Esophagus (tissue), 2 donors: ENCODE results near the gene ATP8B3. TPM values are rescaled to one million over a fixed set of nuclear protein-coding genes. Genes with fewer than 3 reads are reported as not detected.
"Not testable (repeated sequence)": the region's sequence is repeated elsewhere in the genome, so short reads cannot be mapped to it uniquely, and the experiment has no call there.

ENCODE experiments used
- H3K27ac ChIP-seq, 2 donors: one replicate each; pipeline ENCODE4 v1.5.1; 2013; ENCODE audit warnings: low read depth in 2 of 2, mild to moderate bottlenecking in 2 of 2, inconsistent platforms in 1 of 2, low read length in 1 of 2, moderate library complexity in 1 of 2
- H3K27me3 ChIP-seq, 2 donors: one replicate each; pipeline ENCODE4 v1.6.1; 2013; ENCODE audit warnings: low read length in 2 of 2, control low read depth in 1 of 2, mild to moderate bottlenecking in 1 of 2; ENCODE audit not compliant: insufficient read depth in 2 of 2, control insufficient read depth in 1 of 2
- H3K36me3 ChIP-seq, 2 donors: one replicate each; pipeline ENCODE4 v1.6.1; 2013; ENCODE audit warnings: low read length in 1 of 2; ENCODE audit not compliant: control insufficient read depth in 2 of 2, insufficient read depth in 2 of 2
- H3K4me1 ChIP-seq, 2 donors: one replicate each; pipeline ENCODE4 v1.6.1; 2013; ENCODE audit warnings: low read length in 1 of 2; ENCODE audit not compliant: control insufficient read depth in 2 of 2, insufficient read depth in 2 of 2
- H3K4me3 ChIP-seq, 2 donors: one replicate each; pipeline ENCODE4 v1.5.1; 2013; ENCODE audit warnings: low read length in 2 of 2, mild to moderate bottlenecking in 2 of 2, low read depth in 1 of 2, moderate library complexity in 1 of 2
- H3K9me3 ChIP-seq, 2 donors: one replicate each; pipeline ENCODE4 v1.6.1; 2013; ENCODE audit warnings: mild to moderate bottlenecking in 2 of 2, low read depth in 1 of 2, low read length in 1 of 2, moderate library complexity in 1 of 2; ENCODE audit not compliant: control insufficient read depth in 2 of 2, insufficient read depth in 1 of 2
- WGBS, 2 donors: extraction: QIAGEN DNeasy Blood & Tissue Kit; methylation state at CpG; one replicate each; pipeline ENCODE4 v1.1.7; 2013; 5-methylcytosine and 5-hydroxymethylcytosine counted together
- polyA plus RNA-seq, 2 donors: library from polyadenylated mRNA; stranded (reverse); fragments of 200-250 nt; gene quantifications; one replicate each; pipeline ENCODE4 v1.2.3, GENCODE V29; 2013
- donor health status: healthy with polysubstance abuse.
- donor health status: Bipolar disorder and iron deficiency.

The ATP8B3 gene
- polyA plus RNA-seq, 2 donors, result 0.68 to 1.2 TPM

DNA sequence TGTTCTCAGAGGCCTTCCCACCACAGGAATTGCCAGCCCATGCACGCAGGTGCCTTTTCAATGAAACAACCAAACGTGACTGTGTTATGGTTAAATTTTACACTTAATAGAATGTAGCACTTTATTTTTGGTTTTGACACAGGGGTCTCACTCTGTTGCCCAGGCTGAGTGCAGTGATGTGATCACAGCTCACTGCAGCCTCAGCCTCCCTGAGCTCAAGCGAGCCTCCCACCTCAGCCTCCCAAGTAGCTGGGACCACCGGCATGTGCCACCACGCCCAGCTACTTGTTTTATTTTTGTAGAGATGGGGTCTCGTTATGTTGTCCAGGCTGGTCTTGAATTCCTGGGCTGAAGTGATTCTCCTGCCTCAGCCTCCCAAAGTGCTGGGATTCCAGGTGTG, 7.2 kb downstream of the ATP8B3 start:
- Histone ChIP-seq H3K4me1 (peaks cover 3 to 7% of the 10 kb centered on the region in 2 donors), H3K9me3 (no peaks in the 10 kb centered on the region), H3K36me3 (peaks cover 0 to 2% of the 10 kb centered on the region in 2 donors), H3K27ac (no peak overlapping the region), H3K4me3 (no peak overlapping the region), H3K27me3 (no peaks in the 10 kb centered on the region)
- WGBS, 2 donors, result 90 to 92% methylated on average over 6 of the region's 6 CpGs

DNA sequence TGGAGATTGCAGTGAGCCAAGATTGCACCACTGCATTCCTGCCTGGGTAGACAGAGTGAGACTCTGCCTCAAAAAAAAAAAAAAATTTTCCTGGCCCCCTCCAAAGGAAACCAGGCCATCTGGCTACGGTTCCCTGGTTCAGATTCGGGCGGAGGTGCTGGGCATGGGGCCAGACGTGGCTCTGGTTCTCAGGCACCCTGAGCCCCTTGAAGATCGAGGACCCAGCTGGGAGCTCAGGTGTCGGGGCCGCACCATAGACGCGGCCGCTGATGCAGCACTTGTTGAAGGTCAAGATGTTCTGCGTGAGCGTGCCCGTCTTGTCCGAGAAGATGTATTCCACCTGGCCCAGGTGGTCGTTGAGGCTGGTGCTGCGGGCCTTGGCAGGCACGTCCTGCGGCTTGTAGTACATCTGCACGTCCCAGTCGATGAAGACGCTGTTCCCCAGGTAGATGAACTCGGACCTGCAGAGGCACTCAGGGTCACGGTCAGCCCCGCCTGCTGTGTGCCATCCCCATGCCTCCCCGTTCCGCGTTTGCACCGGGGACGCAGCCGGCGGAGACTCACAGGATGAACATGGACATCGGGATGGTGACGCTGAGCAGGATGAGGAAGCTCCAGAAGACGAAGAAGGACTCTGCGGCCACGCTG, 12.3 kb downstream of the ATP8B3 start:
- no peak overlapping the region for H3K4me3 ChIP-seq

DNA sequence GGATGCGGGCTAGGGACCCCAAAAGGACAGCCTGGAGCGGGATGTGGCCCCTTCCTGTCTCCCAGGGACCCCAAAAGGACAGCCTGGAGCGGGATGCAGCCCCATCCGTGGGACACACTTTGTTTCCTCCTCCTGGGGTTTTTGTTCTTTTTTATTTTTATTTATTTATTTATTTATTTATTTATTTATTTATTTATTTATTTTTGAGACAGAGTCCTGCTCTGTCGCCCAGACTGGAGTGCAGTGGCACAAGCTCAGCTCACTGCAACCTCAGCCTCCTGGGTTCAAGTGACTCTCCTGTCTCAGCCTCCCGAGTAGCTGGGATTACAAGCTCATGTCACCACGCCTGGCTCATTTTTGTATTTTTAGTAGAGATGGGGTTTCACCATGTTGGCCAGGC, 14.8 kb downstream of the ATP8B3 start:
- not testable (repeated sequence) for H3K27me3 ChIP-seq, H3K4me3 ChIP-seq, H3K36me3 ChIP-seq, H3K9me3 ChIP-seq, H3K27ac ChIP-seq
- 87 to 90% methylated on average over 7 of the region's 7 CpGs for WGBS, 2 donors
- H3K4me1 ChIP-seq, result peaks cover 0 to 10% of the 10 kb centered on the region in 2 donors

More for the DNA sequence above, 12.3 kb downstream of the ATP8B3 start:
- no peaks in the 10 kb centered on the region for H3K9me3 ChIP-seq
- H3K27ac ChIP-seq, result no peak overlapping the region
- H3K36me3 ChIP-seq, result no peaks in the 10 kb centered on the region
- WGBS, 2 donors, result 81 to 83% methylated on average over 36 of the region's 36 CpGs
- H3K27me3 ChIP-seq, result no peaks in the 10 kb centered on the region
- H3K4me1 ChIP-seq, result peaks cover 0 to 10% of the 10 kb centered on the region in 2 donors

DNA sequence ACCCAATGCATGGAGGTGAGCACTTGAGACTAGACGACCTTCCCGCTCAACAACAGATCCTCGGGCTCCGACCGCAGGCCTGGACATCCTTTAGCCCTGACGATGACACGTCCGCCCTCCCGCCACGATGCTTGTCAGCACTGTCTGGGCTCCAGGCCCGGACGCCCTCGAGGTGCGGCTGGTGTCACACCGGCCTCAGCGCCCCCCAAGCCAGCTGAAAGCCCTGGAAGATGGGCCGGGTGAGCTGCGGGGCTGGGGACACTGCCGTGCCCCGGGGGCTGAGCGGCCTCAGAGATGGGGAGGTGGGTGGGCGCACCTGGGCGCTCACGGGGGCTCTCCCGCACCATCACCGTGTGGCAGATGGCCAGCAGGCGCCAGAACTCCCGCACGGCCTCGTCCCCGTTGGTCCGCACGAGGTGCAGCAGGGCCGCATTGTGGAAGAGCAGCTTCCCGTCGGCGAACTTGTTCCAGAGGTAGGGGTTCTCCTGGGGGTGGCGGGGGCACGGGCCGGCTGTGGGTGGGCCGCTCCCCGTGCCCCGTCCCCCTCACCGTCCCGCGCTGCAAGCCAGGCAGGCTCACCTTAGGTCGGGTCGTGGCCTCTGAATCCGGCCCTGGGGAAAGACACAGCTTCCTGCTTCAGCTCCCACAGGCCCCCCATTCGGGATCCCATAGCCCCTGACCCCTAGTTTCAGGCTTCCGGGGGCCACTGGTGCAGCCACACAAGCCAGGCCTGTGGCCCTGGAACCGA, 15.5 kb downstream of the ATP8B3 start:
- Histone ChIP-seq H3K27me3 (no peaks in the 10 kb centered on the region), H3K9me3 (no peaks in the 10 kb centered on the region), H3K4me3 (no peak overlapping the region), H3K27ac (no peak overlapping the region), H3K36me3 (no peaks in the 10 kb centered on the region), H3K4me1 (peaks cover 0 to 10% of the 10 kb centered on the region in 2 donors)
- WGBS, 2 donors, result 47 to 54% methylated on average over 51 to 52 of the region's 52 CpGs

DNA sequence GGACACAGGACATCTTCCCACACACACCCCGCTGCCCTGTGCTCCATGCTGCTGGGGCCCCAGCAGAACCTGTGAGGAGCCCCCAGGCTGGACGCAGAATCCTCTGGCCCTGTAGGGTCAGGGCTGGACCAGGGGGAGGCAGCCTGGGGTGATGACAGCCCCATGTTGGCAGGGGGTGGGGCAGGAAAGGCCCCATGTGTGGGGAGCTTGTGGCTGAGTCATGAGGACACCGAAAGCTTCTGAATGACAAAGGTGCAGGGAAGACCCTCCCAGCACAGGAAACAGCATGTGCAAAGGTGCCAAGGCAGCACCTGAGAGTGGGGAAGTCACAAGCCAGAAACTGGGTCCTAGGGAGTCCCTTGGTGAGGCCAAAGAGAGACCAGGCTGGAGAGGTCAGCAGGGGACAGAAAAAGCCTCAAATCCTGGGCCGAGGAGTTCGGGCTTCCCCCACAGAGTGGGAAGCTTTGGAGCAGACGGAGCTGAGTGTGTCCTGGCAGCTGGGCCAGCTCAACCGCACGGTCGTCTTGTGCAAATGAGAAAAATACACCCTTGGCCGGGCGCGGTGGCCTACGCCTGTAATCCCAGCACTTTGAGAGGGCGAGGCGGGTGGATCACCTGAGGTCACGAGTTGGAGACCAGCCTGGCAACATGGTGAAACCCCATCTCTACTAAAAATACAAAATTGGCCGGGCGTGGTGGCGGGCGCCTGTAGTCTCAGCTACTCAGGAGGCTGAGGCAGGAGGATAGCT, 17.5 kb downstream of the ATP8B3 start:
- no peak overlapping the region for H3K4me3 ChIP-seq
- H3K4me1 ChIP-seq, result peaks cover 2 to 10% of the 10 kb centered on the region in 2 donors
- H3K36me3 ChIP-seq, result no peaks in the 10 kb centered on the region
- WGBS, 2 donors, result 60 to 70% methylated on average over 20 of the region's 20 CpGs
- H3K27ac ChIP-seq, result no peak overlapping the region
- no peaks in the 10 kb centered on the region for H3K9me3 ChIP-seq
- peaks cover 0 to 3% of the 10 kb centered on the region in 2 donors for H3K27me3 ChIP-seq

DNA sequence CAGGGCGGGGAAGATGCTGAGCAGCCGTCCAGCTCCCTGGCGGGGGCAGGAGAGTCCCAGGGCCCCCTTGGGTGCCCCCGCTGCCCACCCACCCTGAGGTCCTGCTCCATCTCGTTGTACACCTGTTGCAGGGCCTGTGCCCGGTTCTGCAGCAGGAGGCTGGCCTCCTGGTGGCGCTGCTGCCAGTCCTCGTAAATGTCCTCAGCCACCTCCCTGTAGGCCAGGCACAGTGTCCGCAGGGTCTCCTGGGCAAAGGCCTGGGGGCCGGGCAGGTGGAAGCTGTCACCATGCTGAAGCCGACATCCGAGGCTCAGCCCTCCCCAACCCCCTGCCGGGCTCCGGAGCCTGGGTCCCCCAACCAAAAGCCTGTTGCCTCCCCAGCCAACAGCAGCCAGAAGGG, 20.2 kb downstream of the ATP8B3 start:
- peaks cover 0 to 5% of the 10 kb centered on the region in 2 donors for H3K27me3 ChIP-seq
- H3K4me3 ChIP-seq, result no peak overlapping the region
- no peaks in the 10 kb centered on the region for H3K36me3 ChIP-seq
- H3K9me3 ChIP-seq, result no peaks in the 10 kb centered on the region
- WGBS, 2 donors, result 82% methylated on average over 14 of the region's 14 CpGs
- H3K4me1 ChIP-seq, result peaks cover 7 to 10% of the 10 kb centered on the region in 2 donors
- no peak overlapping the region for H3K27ac ChIP-seq

DNA sequence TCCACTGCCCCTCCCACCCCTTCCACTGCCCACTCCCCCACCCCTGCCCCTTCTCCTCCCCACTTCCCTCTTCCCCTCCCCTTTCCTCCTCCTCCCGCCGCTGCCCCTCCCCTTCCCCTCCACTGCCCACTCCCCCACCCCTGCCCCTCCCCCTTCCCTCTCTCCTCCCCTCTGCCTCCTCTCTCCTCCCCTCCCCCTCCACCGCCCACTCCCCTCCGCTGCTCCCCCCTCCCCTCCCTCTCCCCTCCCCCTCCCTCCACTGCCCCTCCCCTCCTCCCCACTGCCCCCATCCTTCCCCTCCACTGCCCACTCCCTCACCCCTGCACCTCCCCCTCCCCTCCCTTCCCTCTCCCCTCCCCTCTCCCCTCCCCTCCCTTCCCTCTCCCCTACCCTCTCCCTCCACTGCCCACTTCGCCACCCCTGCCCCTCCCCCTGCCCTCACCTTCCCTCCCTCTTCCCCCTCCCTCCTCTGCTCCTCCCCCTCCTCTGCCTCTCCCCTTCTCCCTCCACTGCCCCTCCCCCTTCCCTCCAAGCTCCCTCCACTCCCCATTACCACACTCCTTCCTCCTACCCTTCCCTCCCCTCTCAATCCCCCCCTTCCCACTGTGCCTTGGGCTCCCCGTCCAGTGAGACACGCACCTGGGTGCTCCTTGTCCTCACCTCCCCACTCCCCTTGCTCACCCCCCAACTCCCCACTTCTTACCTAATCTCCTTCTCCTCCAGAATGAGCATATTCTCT, 21.9 kb downstream of the ATP8B3 start:
- no peak overlapping the region for H3K27ac ChIP-seq
- no peak overlapping the region for H3K4me3 ChIP-seq
- peaks cover 0 to 7% of the 10 kb centered on the region in 2 donors for H3K4me1 ChIP-seq
- no peaks in the 10 kb centered on the region for H3K36me3 ChIP-seq
- H3K27me3 ChIP-seq, result peaks cover 0 to 5% of the 10 kb centered on the region in 2 donors
- H3K9me3 ChIP-seq, result no peaks in the 10 kb centered on the region
- WGBS, 2 donors, result 17 to 38% methylated on average over 5 to 6 of the region's 7 CpGs

DNA sequence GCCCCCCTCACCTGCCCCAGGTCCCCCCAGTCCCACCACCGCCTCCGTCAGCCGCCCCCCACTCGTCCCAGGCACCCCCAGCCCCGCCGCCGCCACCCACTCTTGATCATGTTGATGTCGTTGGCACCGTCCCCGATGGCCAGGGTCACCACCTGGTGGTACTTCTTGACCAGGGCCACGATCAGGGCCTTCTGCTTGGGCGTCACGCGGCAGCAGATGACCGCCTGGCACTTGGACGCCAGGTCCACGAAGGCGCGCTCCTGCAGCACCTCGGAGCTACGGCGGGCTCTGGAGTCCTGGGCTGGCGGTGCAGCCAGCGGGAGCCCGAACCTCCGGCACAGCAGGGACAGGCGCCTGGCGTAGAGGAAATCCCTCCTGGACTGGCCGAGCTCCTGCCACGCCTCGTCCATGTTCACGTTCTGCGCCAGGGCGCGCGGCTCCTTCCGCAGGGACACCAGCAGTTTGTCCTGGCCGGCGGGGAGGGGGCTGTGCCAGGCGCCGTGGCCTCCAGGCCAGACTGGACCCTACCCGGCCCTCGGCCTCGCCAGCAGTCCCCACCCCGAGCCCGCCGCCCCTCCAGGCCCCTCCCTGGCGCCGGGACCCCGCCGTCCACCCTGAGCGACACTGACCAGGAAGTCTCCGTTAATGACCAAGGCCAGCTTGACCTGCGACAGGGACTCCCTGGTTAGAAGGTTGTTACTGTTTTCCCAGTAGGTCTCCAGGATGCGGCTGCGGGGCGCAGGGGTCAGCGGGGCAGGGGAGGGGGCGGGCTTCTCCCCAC, 22.6 kb downstream of the ATP8B3 start:
- H3K4me1 ChIP-seq, result peaks cover 0 to 7% of the 10 kb centered on the region in 2 donors
- no peak overlapping the region for H3K4me3 ChIP-seq
- peaks cover 0 to 5% of the 10 kb centered on the region in 2 donors for H3K27me3 ChIP-seq
- H3K36me3 ChIP-seq, result no peaks in the 10 kb centered on the region
- no peaks in the 10 kb centered on the region for H3K9me3 ChIP-seq
- 16 to 20% methylated on average over 40 to 59 of the region's 59 CpGs for WGBS, 2 donors
- no peak overlapping the region for H3K27ac ChIP-seq
